Keratinocyte (primary cell): ENCODE measurements around the gene LENG8. TPM values are rescaled to one million over a fixed set of nuclear protein-coding genes. Genes with fewer than 3 reads are reported as not detected.

Source experiments
- DNase-seq: peaks from one replicate; pipeline ENCODE4 v3.0.0-alpha.2; 2011; ENCODE audit warnings: low read depth, missing footprints, low spot score
- FAIRE-seq: peaks from 2 replicates; lab custom pipeline; 2011; peaks lifted over from hg19 to GRCh38; lab: Jason Lieb, UNC
- H2AFZ ChIP-seq: 2 replicates; pipeline ENCODE4 v1.6.0; 2012; ENCODE audit warnings: low read length, control low read depth, inconsistent platforms; ENCODE audit not compliant: control insufficient read depth
- H3K27ac ChIP-seq: 2 replicates; pipeline ENCODE4 v1.5.1; 2011; ENCODE audit warnings: low read length; ENCODE audit not compliant: control insufficient read depth, insufficient read depth
- H3K27me3 ChIP-seq: 3 replicates; pipeline ENCODE4 v1.6.0; 2011; ENCODE audit warnings: low read length; ENCODE audit not compliant: control insufficient read depth, insufficient read depth; ENCODE audit errors: extremely low read depth
- H3K36me3 ChIP-seq, 2 experiments: 2 replicates in 1 of 2; 3 replicates in 1 of 2; pipeline ENCODE4 v1.5.1; 2011; ENCODE audit warnings: low read length in 2 of 2, mild to moderate bottlenecking in 1 of 2; ENCODE audit not compliant: control insufficient read depth in 2 of 2, insufficient read depth in 2 of 2; ENCODE audit errors: extremely low read depth in 1 of 2
- H3K4me1 ChIP-seq: 3 replicates; pipeline ENCODE4 v1.5.1; 2011; ENCODE audit warnings: low read length; ENCODE audit not compliant: control insufficient read depth, insufficient read depth; ENCODE audit errors: extremely low read depth
- H3K4me2 ChIP-seq: 3 replicates; pipeline ENCODE4 v1.6.0; 2011; ENCODE audit warnings: low read depth, low read length; ENCODE audit not compliant: control insufficient read depth, insufficient read depth; ENCODE audit errors: extremely low read depth
- H3K4me3 ChIP-seq, 3 experiments: fragments of 200-600 bp in 1 of 3; sonication (generic) in 1 of 3; 2 replicates in 2 of 3; 3 replicates in 1 of 3; pipeline ENCODE4 v1.5.1; 2011 to 2016; ENCODE audit warnings: low read length in 3 of 3, mild to moderate bottlenecking in 3 of 3, control low read depth in 2 of 3, inconsistent platforms in 1 of 3, low read depth in 1 of 3, mixed read lengths in 1 of 3, mixed run types in 1 of 3, moderate library complexity in 1 of 3; ENCODE audit not compliant: control insufficient read depth in 2 of 3, insufficient read depth in 2 of 3; ENCODE audit errors: extremely low read depth in 1 of 3
- H3K79me2 ChIP-seq: 2 replicates; pipeline ENCODE4 v1.6.0; 2012; ENCODE audit warnings: low read length; ENCODE audit not compliant: control insufficient read depth, insufficient read depth
- H3K9ac ChIP-seq: 3 replicates; pipeline ENCODE4 v1.6.0; 2011; ENCODE audit warnings: low read length; ENCODE audit not compliant: control insufficient read depth, insufficient read depth; ENCODE audit errors: extremely low read depth
- H3K9me1 ChIP-seq: 3 replicates; pipeline ENCODE4 v1.6.0; 2011; ENCODE audit warnings: low read length; ENCODE audit not compliant: control insufficient read depth, insufficient read depth; ENCODE audit errors: extremely low read depth
- H3K9me3 ChIP-seq: 2 replicates; pipeline ENCODE4 v1.5.1; 2012; ENCODE audit warnings: low read depth, low read length; ENCODE audit not compliant: control insufficient read depth
- H4K20me1 ChIP-seq: 3 replicates; pipeline ENCODE4 v1.6.0; 2011; ENCODE audit warnings: low read length; ENCODE audit not compliant: control insufficient read depth, insufficient read depth; ENCODE audit errors: extremely low read depth
- EZH2 ChIP-seq: IDR thresholded peaks from one replicate; pipeline ENCODE4 v1.6.1; 2012; ENCODE audit warnings: inconsistent platforms, mild to moderate bottlenecking, low read length, moderate library complexity
- dilution Hi-C: fragments of 300-500 bp; cut with MboI; formaldehyde crosslinking; loops from one replicate; pipeline ENCODE4 v1.7.0; 2020; ENCODE audit warnings: low sequenced_read_pairs; ENCODE audit not compliant: extremely low pct_ligation_motif_present
- polyA plus RNA-seq, 5 experiments: library from polyadenylated mRNA; depleted of rRNA in 3 of 5; stranded (reverse) in 3 of 5; stranded (forward) in 1 of 5; unstranded in 1 of 5; fragments of >200 nt; gene quantifications; 1 replicate in 1 of 5; 2 replicates in 3 of 5; 3 replicates in 1 of 5; pipeline versions ENCODE4 v1.2.1 to v1.2.3, GENCODE V29; 2011 to 2012; ENCODE audit warnings: missing spikeins in 2 of 5, low read depth in 1 of 5, low replicate concordance in 1 of 5
- TF ChIP-seq, protein P1 (sequence below), 3 experiments: IDR thresholded peaks in 1 of 3; conservative IDR thresholded peaks in 1 of 3; optimal IDR thresholded peaks in 1 of 3; 2 replicates in 2 of 3; 3 replicates in 1 of 3; pipeline versions ENCODE3 to v1.5.1; 2011; ENCODE audit warnings: low read length in 3 of 3, mild to moderate bottlenecking in 3 of 3, moderate library complexity in 2 of 3, control low read depth in 1 of 3, inconsistent platforms in 1 of 3; ENCODE audit not compliant: insufficient read depth in 2 of 3; ENCODE audit errors: extremely low read depth in 1 of 3

Gene LENG8
- polyA plus RNA-seq, 1 donor (not counting 4 experiments of a cell fraction or from before 2014, with no cell fraction given): 29.4 TPM

DNA sequence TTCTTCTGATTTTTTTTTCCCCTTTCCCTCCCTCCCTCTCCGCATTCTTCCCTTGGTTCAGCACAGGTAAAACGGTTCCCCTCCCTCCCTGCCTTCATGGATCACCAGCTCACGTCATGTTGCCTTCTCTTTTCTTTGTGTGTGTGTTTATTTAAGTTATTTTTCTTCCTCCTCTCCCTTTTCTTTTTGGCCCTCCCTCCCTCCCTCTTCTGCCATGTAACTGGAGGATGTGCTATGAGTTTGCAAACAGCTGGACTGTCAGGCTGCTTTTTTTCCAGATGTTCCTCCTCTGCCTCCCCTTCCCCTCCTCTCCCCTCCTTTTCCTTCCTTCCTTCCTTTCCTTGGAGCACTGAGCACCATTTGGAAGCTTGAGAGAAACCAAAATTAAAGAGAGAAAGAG lies 12.6 kb downstream of the LENG8 start:
- no peak overlapping the region for H3K9ac ChIP-seq
- H3K9me1 ChIP-seq: no peaks in the 10 kb centered on the region
- peaks cover 7% of the 10 kb centered on the region for H3K4me1 ChIP-seq
- FAIRE-seq (no peak), DNase-seq (no peak)
- H3K27ac ChIP-seq: no peak overlapping the region
- no peak overlapping the region for H3K4me3 ChIP-seq
- no peak overlapping the region for H2AFZ ChIP-seq
- H3K9me3 ChIP-seq: no peaks in the 10 kb centered on the region
- H3K27me3 ChIP-seq: no peaks in the 10 kb centered on the region
- dilution Hi-C loops: no loop called here
- peaks cover 48% of the 10 kb centered on the region for H3K79me2 ChIP-seq
- H4K20me1 ChIP-seq: peaks cover 10% of the 10 kb centered on the region
- H3K36me3 ChIP-seq: peaks cover 26 to 39% of the 10 kb centered on the region in 2 experiments
- TF ChIP-seq, protein P1, sequence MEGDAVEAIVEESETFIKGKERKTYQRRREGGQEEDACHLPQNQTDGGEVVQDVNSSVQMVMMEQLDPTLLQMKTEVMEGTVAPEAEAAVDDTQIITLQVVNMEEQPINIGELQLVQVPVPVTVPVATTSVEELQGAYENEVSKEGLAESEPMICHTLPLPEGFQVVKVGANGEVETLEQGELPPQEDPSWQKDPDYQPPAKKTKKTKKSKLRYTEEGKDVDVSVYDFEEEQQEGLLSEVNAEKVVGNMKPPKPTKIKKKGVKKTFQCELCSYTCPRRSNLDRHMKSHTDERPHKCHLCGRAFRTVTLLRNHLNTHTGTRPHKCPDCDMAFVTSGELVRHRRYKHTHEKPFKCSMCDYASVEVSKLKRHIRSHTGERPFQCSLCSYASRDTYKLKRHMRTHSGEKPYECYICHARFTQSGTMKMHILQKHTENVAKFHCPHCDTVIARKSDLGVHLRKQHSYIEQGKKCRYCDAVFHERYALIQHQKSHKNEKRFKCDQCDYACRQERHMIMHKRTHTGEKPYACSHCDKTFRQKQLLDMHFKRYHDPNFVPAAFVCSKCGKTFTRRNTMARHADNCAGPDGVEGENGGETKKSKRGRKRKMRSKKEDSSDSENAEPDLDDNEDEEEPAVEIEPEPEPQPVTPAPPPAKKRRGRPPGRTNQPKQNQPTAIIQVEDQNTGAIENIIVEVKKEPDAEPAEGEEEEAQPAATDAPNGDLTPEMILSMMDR (optimal IDR thresholded peaks at IDR 0.05 in 1 of 3, IDR thresholded peaks at IDR 0.05 in 1 of 3, conservative IDR thresholded peaks at IDR 0.05 in 1 of 3; ENCODE audit: extremely low read depth in 1 of 3, insufficient read depth in 2 of 3, low read length in 3 of 3): no peak
- TF ChIP-seq EZH2: no peak
- H3K4me2 ChIP-seq: peak overlapping the region; percentile 77

DNA sequence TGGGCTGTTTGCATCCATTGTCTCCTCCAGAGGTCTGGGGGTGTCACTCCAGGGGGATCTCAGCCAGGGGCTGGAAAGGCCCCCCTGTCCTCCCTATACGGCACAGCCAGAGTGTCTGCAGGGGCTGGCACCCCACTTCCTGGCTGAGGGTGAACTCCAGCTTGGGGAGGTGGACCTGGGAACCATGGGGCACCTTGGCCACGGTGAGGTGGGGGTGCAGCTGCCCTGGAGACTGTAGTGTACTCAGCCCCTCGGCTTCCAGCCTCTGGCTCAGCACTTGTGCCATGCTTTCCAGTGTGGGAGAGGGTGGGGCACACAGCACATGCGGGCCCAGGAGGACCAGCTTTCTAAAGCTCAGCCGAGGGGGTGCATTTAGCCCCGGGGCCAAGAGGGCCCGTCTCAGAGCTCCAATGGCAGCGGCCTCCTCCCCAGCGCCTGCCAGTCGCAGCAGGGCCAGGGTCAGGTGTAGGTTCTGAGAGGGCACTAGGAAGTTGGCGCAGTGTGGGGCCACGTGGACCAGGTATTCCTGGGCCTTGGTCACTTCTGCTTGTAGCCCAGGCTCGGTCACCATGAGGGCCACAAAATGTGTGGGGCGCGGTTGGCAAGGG lies 13.2 kb downstream of the LENG8 start:
- Histone ChIP-seq H3K27ac (peak overlapping the region; percentile 87), H3K27me3 (no peaks in the 10 kb centered on the region), H3K9me3 (no peaks in the 10 kb centered on the region), H3K79me2 (peaks cover 43% of the 10 kb centered on the region), H3K9ac (peak overlapping the region; percentile 74), H3K4me3 (peak overlapping the region; percentile 48 to 72 (median 60)), H3K4me2 (peak overlapping the region; percentile 77), H3K9me1 (no peaks in the 10 kb centered on the region), H3K36me3 (peaks cover 21 to 34% of the 10 kb centered on the region in 2 experiments), H3K4me1 (peaks cover 7% of the 10 kb centered on the region), H2AFZ (no peak overlapping the region), H4K20me1 (peaks cover 10% of the 10 kb centered on the region)
- dilution Hi-C loops: no loop called here
- FAIRE-seq (no peak), DNase-seq (no peak)
- no peak for TF ChIP-seq EZH2
- TF ChIP-seq, protein P1 (optimal IDR thresholded peaks at IDR 0.05 in 1 of 3, IDR thresholded peaks at IDR 0.05 in 1 of 3, conservative IDR thresholded peaks at IDR 0.05 in 1 of 3; ENCODE audit: extremely low read depth in 1 of 3, insufficient read depth in 2 of 3, low read length in 3 of 3): no peak
